Measurements from ENCODE around the gene FAM72B.
"Not testable (repeated sequence)": the region's sequence is repeated elsewhere in the genome, so short reads cannot be mapped to it uniquely, and the experiment has no call there.

The FAM72B gene

GRCh38 chr1:121184290-121185127 is at the start of gene FAM72B, which contains the start of gene SRGAP2C:
TSS of gene FAM72B (minus strand) at chr1:121184340. CDS start at chr1:121183489, 851 bp downstream.
TSS of gene SRGAP2C (plus strand) at chr1:121184975. CDS start at chr1:121187447, 2,472 bp downstream.
- peak; percentile 99 for DNase-seq (ENCODE audit: low read depth)

GRCh38 chr1:121232445-121233125 is 48.4 kb upstream of the FAM72B start:
- DNase-seq (ENCODE audit: low read depth), result not testable (repeated sequence)

- DNase-seq (ENCODE audit: low read depth), result not testable (repeated sequence)
Measured at GRCh38 chr1:121230636-121231035, 46.5 kb upstream of the FAM72B start.

GRCh38 chr1:121227544-121228330 is 43.6 kb upstream of the FAM72B start:
- DNase-seq (ENCODE audit: low read depth), result not testable (repeated sequence)

GRCh38 chr1:121226925-121227324 is 42.8 kb upstream of the FAM72B start:
- DNase-seq (ENCODE audit: low read depth), result not testable (repeated sequence)

- DNase-seq (ENCODE audit: low read depth), result not testable (repeated sequence)
Measured at GRCh38 chr1:121226295-121226904, 42.3 kb upstream of the FAM72B start.

- DNase-seq (ENCODE audit: low read depth), result not testable (repeated sequence)
Measured at GRCh38 chr1:121224714-121225113, 40.6 kb upstream of the FAM72B start.

GRCh38 chr1:121221770-121222169 is 37.6 kb upstream of the FAM72B start:
- not testable (repeated sequence) for DNase-seq (ENCODE audit: low read depth)

GRCh38 chr1:121216676-121217075 is 32.5 kb upstream of the FAM72B start:
- DNase-seq (ENCODE audit: low read depth), result not testable (repeated sequence)

GRCh38 chr1:121215699-121216417 is 31.7 kb upstream of the FAM72B start:
- DNase-seq (ENCODE audit: low read depth), result not testable (repeated sequence)

GRCh38 chr1:121214544-121215156 is 30.5 kb upstream of the FAM72B start:
- not testable (repeated sequence) for DNase-seq (ENCODE audit: low read depth)

GRCh38 chr1:121213491-121213890 is 29.4 kb upstream of the FAM72B start:
- DNase-seq (ENCODE audit: low read depth), result not testable (repeated sequence)

GRCh38 chr1:121210778-121211177 is 26.6 kb upstream of the FAM72B start:
- DNase-seq (ENCODE audit: low read depth), result not testable (repeated sequence)

GRCh38 chr1:121208375-121208774 is 24.2 kb upstream of the FAM72B start:
- DNase-seq (ENCODE audit: low read depth), result not testable (repeated sequence)

GRCh38 chr1:121207328-121207727 is 23.2 kb upstream of the FAM72B start:
- DNase-seq (ENCODE audit: low read depth), result not testable (repeated sequence)

GRCh38 chr1:121205786-121206711 is 21.9 kb upstream of the FAM72B start:
- DNase-seq (ENCODE audit: low read depth), result not testable (repeated sequence)

GRCh38 chr1:121202986-121203385 is 18.8 kb upstream of the FAM72B start:
- DNase-seq (ENCODE audit: low read depth), result not testable (repeated sequence)

GRCh38 chr1:121200985-121201981 is 17.1 kb upstream of the FAM72B start:
- DNase-seq (ENCODE audit: low read depth), result not testable (repeated sequence)

All from GM04503 (cell line).